MM.1S (cell line): ENCODE measurements around the gene UFSP2.

Experiments
- EZH2 ChIP-seq: fragments of 300-600 bp; sonication (generic); optimal IDR thresholded peaks from 2 replicates; pipeline ENCODE3; 2017; ENCODE audit warnings: low read depth, mild to moderate bottlenecking, antibody characterized with exemption, low read length, mixed read lengths
- TF ChIP-seq, protein P1 (sequence below): fragments of 300-600 bp; sonication (generic); IDR thresholded peaks from 2 replicates; pipeline ENCODE4 v1.5.1; 2016; ENCODE audit warnings: antibody characterized with exemption, low read length, mixed read lengths

GRCh38 chr4:185351691-185352090 is 74.1 kb downstream of the UFSP2 start:
- TF ChIP-seq, protein P1, sequence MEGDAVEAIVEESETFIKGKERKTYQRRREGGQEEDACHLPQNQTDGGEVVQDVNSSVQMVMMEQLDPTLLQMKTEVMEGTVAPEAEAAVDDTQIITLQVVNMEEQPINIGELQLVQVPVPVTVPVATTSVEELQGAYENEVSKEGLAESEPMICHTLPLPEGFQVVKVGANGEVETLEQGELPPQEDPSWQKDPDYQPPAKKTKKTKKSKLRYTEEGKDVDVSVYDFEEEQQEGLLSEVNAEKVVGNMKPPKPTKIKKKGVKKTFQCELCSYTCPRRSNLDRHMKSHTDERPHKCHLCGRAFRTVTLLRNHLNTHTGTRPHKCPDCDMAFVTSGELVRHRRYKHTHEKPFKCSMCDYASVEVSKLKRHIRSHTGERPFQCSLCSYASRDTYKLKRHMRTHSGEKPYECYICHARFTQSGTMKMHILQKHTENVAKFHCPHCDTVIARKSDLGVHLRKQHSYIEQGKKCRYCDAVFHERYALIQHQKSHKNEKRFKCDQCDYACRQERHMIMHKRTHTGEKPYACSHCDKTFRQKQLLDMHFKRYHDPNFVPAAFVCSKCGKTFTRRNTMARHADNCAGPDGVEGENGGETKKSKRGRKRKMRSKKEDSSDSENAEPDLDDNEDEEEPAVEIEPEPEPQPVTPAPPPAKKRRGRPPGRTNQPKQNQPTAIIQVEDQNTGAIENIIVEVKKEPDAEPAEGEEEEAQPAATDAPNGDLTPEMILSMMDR: no peak
- no peak for TF ChIP-seq EZH2
